ENCODE measurements around the gene RAMP1.
"Not testable (repeated sequence)": the region's sequence is repeated elsewhere in the genome, so short reads cannot be mapped to it uniquely, and the experiment has no call there.

RAMP1 gene

DNA sequence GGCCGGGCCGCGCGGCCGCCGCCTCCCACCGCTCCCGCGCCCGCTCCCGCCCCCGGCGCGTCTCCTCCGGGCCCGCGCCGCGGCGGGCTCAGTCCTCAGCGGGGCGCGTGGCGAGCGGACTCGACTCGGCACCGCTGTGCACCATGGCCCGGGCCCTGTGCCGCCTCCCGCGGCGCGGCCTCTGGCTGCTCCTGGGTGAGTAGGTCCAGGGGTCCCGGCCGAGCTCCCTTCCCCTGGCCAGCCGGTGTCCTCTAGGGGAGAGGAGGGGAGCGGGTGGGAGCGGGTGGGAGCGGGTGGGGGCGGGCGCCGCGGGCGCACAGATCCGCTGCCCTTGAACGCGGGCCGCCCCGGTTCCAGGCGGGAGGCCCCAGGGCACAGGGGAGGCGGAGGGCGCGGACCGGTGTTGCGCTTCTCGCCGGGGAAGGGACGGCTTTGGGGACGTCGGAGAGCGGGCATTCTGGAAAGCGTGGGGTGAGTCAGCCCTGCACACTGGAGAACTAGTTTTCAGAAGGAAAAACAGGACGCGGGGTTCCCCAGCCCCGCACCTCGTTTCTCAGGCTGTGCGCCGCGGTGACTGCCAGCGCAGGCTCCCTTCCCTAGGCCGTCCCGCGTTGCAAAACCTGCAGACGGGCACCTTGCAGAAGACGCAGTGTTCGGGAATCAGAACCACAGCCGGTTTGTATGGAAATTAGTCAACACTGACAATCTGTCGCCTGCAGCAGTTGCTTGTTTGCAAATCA, at the start of gene RAMP1:
Gene RAMP1, plus strand, starts transcription at position 91 of the 740 bp plus-strand sequence. Its CDS starts 53 bp downstream, at position 144.
- DNase-seq (ENCODE audit: low read depth) = no peak

DNA sequence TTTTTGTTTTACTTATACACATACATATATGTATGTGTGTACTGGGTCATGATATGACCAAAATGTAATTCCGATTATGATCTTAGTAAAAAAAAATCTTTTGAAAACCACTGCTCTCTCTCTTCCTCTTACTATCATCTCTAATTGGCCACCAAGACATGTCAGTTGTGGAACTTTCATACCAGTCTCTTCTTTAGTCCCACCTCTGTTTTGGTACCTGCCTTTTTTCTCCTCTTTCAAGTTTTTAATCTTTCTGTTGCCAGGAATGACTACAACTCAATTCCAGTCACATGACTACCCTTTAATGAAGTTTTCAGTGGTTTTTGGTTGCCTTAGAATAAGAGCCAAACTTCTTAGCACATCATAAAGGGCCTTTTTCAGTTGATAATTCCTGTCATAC, 43.8 kb upstream of the RAMP1 start:
- DNase-seq (ENCODE audit: low read depth) = no peak

DNA sequence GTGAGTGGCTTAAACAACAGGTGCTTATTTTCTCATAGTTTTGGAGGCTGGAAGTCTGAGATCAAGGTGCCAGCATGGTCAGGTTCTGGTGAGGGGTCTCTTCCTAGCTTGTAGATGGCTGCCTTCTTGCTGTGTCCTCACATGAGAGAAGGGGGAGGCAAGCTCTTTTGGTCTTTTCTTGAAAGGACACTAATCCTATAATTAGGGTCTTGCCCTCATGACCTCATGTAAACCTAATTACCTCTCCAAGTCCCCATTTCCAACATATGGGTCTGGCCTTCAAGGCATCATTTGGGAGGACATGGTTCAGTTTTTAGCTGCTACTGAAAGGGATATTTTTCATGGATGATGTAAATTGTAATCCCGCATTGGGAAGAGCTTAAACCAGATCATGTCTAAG, 42.9 kb upstream of the RAMP1 start:
- DNase-seq (ENCODE audit: low read depth) = no peak

DNA sequence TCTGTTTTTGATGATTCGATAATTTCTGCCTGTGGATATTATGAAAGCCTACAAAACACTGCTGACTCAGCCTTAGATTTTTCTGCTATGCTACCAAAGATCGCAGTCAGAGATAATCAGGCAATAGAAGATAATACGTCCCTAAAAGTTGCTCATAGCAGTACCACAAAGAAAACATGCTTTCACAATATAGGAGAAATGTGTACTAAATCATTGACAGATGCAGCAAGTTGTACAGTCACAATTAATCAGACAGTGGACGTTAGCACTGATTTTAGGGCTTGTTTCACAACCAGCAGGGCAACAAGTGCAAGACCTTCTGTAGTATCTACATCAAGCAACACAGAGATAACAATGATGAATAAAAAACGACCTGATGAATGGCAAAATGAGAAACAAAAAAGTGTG, 41.4 kb upstream of the RAMP1 start:
- DNase-seq (ENCODE audit: low read depth) = no peak

DNA sequence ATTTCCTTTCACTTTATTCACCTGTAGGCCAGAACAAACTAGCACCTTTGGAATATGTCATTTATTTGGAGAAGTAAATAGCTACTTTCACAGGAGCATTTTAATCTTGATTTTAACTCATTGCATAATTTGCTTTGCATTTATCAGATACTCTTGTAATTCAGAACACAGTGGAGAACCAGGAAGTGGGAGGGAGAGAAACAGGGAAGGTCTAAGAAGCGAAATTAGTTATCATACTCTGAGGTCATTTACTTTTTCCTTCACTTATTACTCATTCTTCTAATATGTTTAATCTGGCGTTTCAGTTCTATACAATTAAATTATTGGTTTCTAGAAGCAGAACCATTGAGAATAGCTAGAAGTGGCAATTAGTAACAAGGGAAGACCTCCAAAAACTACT, 40.2 kb upstream of the RAMP1 start:
- no peak for DNase-seq (ENCODE audit: low read depth)

DNA sequence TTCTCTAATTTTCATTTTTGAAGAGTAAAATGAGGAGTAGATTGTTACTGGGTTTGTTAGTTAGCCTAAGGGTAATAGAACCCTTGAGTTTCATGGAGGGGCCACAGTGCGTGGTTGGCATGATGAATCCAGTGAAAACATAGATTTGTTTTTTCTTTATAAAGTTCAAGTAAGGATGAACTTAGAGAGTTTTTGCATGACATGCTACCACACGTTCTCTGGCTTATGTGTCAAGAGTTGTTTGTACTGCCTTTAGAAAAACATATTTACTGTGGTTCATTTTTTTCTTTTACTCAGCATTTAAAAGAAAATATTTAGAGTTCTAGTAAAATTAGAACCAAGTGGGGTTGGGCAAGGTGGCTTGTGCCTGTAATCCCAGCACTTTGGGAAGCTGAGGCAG, 39.0 kb upstream of the RAMP1 start:
- DNase-seq (ENCODE audit: low read depth) = no peak

DNA sequence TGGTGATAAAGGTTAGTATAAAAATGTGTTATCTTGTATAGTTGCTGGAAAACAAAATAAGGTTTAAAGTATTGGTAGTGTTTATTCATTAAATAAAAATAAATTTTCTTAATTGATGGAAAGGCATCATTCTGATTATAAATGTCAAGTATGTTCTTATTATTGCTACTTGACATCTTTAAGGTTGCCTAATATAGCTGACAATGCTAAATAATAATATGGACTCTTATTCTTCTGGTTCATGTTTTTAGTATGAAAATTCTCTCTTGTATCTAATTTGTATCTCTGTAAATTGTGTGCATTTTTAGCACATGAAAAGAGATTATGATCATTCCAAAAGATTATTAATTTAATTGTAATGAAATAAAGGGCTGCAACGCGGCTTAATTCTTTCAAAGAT, 35.9 kb upstream of the RAMP1 start:
- DNase-seq (ENCODE audit: low read depth) = no peak

DNA sequence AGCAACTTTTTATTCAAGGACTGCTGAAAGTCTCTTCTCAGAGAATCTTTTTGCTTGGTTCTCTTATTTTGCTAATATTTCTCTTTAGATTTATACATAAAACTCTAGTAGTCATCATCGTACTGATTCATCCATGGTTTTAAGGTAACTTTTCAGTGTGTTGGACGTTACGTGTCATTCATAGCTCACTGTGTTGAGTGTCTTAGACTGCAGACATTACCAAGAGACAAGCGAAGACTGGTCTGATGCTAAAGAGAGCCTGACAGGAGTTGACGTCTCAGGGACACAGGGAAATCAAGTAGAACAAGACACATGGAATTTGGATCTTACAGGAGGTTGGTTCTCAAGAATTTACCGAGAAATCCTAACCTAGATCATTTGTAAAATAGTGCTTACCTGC, 35.3 kb upstream of the RAMP1 start:
- no peak for DNase-seq (ENCODE audit: low read depth)

DNA sequence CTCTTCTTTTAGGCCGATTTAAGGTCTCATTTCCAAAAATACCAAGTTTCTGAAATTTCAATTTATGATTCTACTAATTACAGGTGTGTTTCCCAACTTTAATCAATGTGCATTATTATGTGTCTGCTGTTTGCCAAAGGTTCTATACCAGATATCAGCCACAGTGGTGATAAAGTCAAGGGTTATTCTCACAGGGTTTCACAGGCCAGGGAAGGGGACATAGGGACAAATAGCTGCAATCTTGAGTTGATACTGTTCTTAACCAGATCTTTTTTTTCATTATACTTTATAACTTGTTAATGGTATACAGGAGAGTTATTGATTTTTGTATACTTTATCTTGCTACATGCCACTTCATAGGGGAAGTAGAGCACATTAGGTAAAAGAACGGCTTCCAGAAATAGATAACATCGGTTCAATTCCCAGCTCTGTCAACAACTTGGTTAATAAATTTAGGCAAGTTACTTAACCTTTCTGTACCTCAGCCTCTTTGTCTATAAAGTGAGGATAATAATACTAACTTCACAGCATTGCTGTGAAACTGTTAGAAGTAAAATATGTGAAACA, 31.9 kb upstream of the RAMP1 start:
- no peak for DNase-seq (ENCODE audit: low read depth)

DNA sequence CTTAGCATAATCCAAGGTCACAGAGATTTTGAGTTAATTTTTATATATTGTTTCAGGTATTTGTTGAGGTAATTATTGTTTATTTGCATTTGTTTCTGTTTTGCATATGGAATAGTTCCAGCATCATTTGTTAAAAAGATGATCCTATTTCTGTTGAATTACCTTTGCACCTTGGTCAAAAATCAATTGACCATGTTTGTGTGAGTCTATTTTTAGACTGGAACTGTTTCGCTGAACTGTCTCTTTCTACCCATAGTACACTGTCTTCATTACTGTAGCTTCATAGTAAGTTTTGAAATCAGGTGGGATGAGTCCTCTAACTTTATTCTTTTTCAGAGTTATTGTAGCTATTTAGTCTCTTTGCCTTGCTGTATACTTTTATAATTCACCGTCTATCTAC, 28.9 kb upstream of the RAMP1 start:
- no peak for DNase-seq (ENCODE audit: low read depth)

DNA sequence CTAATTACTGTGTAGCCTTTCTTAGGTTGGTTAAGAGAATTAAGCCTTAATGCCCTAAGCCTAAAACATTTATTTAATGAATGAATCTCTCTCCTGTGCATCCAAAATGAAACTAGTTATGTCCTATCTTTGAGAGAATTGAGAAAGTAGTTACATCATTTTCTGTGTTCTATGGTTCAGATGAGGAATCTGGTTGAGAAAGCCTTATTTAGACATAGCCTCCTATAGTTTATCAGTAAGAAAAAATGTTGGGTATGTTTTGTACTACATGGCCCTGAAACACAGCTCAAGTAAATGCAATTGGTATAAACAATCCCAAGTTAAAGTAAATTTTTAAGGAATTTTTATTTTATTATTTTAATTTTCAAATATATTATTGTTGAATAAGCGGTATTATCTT, 25.9 kb upstream of the RAMP1 start:
- DNase-seq (ENCODE audit: low read depth) = no peak

DNA sequence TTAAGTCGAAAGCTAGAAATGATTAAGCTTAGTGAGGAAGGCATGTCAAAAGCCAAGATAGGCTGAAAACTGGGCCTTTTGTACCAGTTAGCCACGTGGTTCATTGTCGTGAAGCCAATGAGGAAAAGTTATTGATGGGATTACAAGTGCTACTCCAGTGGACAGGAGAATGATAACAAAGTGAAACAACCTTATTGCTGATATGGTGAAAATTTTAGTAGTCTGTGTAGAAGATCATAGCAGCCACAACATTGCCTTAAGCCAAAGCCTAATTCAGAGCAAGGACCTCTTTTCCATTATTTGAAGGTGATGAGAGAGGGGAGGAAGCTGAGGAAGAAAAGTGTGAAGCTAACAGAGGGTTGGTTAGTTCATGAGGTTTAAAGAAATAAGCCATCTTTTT, 24.1 kb upstream of the RAMP1 start:
- no peak for DNase-seq (ENCODE audit: low read depth)

DNA sequence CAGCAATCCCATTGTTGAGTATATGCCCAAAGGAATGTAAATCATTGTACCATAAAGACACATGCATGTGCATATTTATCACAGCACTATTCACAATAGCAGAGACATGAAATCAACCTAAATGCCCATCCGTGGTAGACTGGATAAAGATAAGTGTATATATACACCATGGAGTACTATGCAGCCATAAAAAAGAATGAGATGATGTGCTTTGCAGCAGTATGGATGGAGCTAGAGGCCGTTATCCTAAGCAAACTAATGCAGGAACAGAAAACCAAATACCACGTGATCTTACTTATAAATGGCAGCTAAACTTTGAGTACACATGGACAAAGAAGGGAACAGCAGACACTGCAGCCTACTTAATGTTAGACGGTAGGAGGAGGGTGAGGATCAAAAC, 18.4 kb upstream of the RAMP1 start:
- no peak for DNase-seq (ENCODE audit: low read depth)

DNA sequence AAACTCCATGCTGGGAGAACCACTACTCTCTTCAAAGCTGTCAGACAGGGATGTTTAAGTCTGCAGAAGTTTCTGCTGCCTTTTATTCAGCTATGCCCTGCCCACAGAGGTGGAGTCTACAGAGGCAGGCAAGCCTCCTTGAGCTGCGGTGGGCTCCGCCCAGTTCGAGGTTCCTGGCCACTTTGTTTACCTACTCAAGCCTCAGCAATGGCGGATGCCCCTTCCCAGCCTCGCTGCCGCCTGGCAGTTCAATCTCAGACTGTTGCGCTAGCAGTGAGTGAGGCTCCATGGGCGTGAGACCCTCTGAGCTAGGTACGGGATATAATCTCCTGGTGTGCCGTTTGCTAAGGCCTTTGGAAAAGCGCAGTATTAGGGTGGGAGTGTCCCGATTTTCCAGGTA, 10.5 kb upstream of the RAMP1 start:
- not testable (repeated sequence) for DNase-seq (ENCODE audit: low read depth)

DNA sequence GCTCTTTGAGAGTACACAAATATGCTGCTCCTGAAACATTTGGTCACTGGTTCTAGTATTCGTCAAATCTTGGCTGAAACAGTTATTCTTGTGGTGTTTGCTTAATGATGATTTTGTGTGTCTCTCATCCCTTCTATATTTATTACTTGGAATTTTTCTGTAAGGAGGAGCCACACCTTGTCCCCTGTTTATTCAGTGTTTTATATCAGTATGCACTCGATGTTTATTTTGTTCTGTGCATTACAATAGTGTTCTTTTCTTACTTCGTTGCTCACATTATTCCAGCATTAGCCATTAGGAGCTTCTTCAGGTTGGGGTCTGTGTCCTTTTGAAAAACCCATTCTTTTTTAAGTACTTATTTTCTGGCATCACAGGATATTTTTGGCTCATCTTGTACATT, 5.1 kb upstream of the RAMP1 start:
- DNase-seq (ENCODE audit: low read depth) = no peak

DNA sequence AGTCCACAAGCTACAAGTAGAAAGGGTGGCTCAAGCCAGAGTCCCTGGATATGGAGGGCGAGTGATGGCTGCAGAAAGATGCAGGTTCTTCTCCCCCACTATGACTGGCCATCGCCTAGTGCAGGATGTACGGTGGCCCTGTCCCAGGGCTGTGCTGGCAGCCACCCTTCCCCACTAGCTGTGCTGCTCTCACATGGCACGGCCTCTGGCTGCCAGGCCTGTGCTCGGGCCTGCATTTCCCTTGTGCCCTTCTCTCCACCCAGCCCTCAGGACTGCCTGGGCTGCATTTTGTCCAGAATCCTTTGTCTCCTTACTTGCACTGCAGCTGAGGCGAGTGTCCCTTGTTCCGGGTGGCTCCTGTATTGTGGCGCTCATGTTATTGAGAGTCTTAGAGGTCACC, 1.6 kb upstream of the RAMP1 start:
- DNase-seq (ENCODE audit: low read depth) = no peak

DNA sequence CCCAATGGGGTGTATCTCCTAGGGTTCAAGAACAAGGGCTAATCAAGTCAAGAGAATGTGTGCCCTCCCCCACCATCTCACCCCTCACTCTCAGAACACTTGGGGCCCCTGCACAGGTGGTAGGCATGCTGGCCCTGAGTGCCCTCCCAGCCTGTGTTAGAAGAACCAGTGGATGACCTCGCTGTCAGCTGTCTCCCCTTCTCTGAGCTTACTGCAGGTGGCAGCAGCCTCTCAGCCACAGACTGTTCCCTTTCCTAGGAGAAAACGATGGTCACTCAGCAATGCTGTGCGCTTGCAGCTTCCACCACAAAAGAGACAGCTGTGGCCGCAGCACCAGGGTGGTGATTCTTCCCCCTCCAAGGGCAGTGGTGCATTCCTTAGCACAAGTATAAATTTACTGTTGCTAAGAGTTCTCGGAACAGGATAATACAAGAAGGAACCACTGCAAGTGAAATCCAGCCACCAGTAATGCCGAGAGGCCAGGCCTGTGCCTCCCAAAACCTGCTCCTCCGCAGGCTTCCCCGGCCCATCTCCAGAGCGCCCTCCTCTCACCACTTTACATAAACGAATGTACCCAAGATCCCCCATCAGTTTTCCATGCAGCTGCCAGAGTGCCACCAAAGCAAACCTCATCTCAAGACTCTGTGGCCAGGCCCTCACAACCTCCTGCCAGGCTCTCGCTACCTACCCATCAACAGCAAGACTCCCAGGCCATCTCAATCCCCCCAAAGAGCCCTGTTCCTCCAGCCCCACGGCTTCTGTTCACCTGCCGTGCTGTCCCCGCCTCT, 935 bp upstream of the RAMP1 start:
- DNase-seq (ENCODE audit: low read depth) = no peak

DNA sequence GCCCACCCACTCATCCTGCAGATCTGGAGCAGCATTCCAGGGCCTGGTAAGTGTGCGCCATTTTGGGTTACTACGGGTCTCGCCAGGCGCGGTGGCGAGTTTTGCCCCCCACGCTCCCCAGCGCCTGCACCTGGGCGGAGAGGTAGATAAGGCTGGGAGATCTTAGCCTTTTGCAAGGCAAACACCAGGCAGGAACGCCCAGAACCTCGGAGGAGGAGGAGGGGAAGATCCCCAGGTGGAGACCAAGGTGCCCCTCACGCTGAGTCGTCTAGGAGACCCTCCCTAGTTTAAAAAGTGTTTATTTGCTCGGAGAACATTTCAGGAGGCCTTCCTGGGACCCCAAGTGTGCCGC, 365 bp upstream of the RAMP1 start:
- no peak for DNase-seq (ENCODE audit: low read depth)

DNA sequence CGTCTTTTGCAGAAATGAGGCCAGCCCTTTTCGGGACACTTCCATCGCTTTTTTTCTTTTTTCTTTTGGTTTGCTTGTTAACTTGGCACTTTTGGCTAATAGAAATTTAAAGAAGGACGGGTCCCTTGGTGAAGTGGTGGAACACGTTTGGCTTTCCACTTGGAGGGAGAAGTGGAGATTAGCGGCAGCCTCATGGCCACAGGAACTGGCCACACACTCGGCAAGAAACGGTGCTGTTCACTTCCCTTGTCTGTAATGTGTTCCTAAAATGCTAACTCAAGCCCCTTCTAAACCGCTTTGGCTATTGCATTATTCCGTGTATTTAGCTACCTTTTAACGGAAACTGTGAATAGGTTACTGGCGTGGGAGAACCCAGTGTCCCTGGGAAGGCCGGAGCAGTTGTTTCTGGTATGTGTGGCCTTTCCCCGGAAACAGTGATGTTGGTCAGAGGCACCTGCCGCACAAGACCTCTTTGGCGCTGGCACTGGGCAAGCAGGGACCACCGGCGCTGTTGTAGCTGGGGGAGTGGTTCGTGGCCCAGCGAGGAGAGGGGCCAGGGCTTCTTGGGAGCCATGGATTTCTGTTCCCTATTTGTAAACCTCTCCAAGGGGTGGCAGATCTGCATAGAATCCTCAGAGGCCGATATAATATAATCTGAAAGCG, 981 bp downstream of the RAMP1 start:
- DNase-seq (ENCODE audit: low read depth) = no peak

DNA sequence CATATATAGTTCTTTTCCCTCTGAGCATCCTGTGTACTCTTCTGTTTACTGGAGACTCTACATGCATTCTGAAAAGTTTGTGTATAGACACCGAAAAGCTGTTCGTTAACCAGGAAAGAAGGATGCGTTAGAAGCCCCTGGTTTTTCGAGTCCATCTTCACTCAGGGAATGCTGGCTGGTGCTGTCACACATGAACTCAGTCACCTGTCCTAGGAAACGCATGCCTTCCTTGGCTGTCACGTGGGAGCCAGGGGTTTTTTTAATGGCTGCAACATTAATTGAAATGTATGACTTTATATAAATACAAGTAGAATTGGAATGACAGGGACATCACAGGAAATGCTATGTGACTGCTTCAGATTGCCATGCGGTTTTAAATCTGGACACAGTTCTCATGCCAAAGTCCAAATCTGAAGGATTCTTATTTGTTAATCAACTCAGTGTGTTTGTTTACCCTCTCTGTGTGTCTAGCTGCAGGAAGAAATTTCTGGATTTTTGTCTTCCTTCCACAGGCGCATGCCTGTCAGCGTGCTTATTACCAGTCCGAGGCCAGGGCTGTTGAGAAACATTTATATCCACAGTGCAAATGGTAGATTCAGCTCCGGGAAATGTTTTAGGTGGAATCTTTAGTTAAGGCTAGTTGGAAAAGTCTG, 2.6 kb downstream of the RAMP1 start:
- no peak for DNase-seq (ENCODE audit: low read depth)

DNA sequence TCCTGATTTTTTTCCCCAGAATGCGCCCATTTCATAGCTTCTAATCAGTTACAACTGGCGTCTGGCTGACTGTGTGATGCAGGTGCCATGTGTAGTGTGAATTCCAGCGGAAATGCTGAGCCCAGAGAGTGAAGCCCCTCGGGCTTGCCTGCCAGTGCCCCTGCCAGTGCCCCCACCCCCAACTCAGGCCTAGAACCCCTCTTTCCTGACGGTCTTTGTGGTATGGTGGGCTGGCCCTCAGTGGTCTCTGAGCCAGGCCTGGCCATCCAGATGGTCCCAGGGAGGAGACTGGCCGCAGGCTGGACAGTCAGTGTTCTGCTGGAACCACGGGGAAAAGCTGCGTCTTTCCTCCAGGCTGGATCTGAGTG, 3.1 kb downstream of the RAMP1 start:
- no peak for DNase-seq (ENCODE audit: low read depth)

DNA sequence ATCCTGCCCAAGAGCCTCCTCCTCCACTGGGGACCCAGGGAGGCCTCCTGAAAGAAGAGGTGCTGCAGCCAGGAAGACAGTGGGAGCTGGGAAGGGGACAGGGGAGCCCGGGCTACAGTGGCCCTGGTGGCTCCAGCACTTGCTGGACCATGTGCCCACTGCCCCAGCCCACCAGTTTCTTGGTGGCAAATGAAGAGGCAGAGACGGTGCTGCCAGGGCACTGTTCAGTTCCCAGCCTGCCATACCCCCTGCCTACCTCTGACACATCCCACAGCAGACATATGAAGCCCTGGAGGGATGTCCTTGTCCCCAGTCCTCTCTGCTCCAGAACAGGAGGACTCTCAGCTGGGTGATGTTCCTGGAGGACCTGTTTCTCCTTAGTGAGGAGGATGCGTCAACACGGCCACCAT, 3.7 kb downstream of the RAMP1 start:
- no peak for DNase-seq (ENCODE audit: low read depth)
